NOMO-1 treated with DMSO at 0.1 percent for 48 hours (cell line): ENCODE measurements around the gene MEGF6.

ENCODE experiments used
- DNase-seq: peaks from one replicate; lab custom pipeline; 2025; ENCODE audit not compliant: unreplicated experiment; lab: John Stamatoyannopoulos, UW

MEGF6 gene

GRCh38 chr1:3644273-3644672 lies 33.0 kb upstream of the MEGF6 start:
- no peak for DNase-seq

- no peak for DNase-seq
Measured at GRCh38 chr1:3642919-3643675, 31.8 kb upstream of the MEGF6 start.

GRCh38 chr1:3641816-3642215 lies 30.5 kb upstream of the MEGF6 start:
- no peak for DNase-seq

GRCh38 chr1:3641046-3641760 lies 29.9 kb upstream of the MEGF6 start:
- DNase-seq: no peak

- DNase-seq: no peak
Measured at GRCh38 chr1:3640121-3640837, 29.0 kb upstream of the MEGF6 start.

- no peak for DNase-seq
Measured at GRCh38 chr1:3639397-3639911, 28.1 kb upstream of the MEGF6 start.

- no peak for DNase-seq
Measured at GRCh38 chr1:3638676-3639075, 27.4 kb upstream of the MEGF6 start.

- DNase-seq: no peak
Measured at GRCh38 chr1:3638027-3638426, 26.7 kb upstream of the MEGF6 start.

- DNase-seq: no peak
Measured at GRCh38 chr1:3636531-3636930, 25.2 kb upstream of the MEGF6 start.

- no peak for DNase-seq
Measured at GRCh38 chr1:3636080-3636479, 24.8 kb upstream of the MEGF6 start.

- DNase-seq: no peak
Measured at GRCh38 chr1:3634059-3634800, 22.9 kb upstream of the MEGF6 start.

- no peak for DNase-seq
Measured at GRCh38 chr1:3633344-3634058, 22.2 kb upstream of the MEGF6 start.

- no peak for DNase-seq
Measured at GRCh38 chr1:3632716-3633343, 21.5 kb upstream of the MEGF6 start.

- DNase-seq: no peak
Measured at GRCh38 chr1:3632298-3632697, 21.0 kb upstream of the MEGF6 start.

GRCh38 chr1:3631320-3632260 lies 20.3 kb upstream of the MEGF6 start:
- DNase-seq: no peak

- DNase-seq: no peak
Measured at GRCh38 chr1:3630914-3631313, 19.6 kb upstream of the MEGF6 start.

- DNase-seq: no peak
Measured at GRCh38 chr1:3630161-3630611, 18.9 kb upstream of the MEGF6 start.

GRCh38 chr1:3629561-3630160 lies 18.4 kb upstream of the MEGF6 start:
- DNase-seq: no peak
